Psoas muscle (tissue), 8 donors: Measurements from ENCODE around the gene ZIC3. TPM values are rescaled to one million over a fixed set of nuclear protein-coding genes. Genes with fewer than 3 reads are reported as not detected.
A peak's percentile ranks its signal among the peaks of the same experiment; 100 is the strongest.

ENCODE experiments used
- ATAC-seq, 4 donors: fragments of 200-7000 bp; cut with Tn5 transposase; one replicate each; pipeline ENCODE4 v1.9.1; 2020; ENCODE audit warnings: moderate library complexity in 3 of 4, mild to moderate bottlenecking in 2 of 4
- DNase-seq, 2 donors: peaks; one replicate each; pipeline ENCODE4 v3.0.0-alpha.2; 2020
- H3K27ac ChIP-seq: fragments of 200-600 bp; one replicate; pipeline ENCODE4 v1.8.0; 2022
- H3K27me3 ChIP-seq, 3 donors: fragments of 200-600 bp in 1 of 3; one replicate each; pipeline versions ENCODE4 v1.6.1 to v1.8.0; 2013 to 2022; ENCODE audit warnings: low read length in 2 of 3, mild to moderate bottlenecking in 2 of 3, moderate library complexity in 1 of 3; ENCODE audit not compliant: insufficient read depth in 3 of 3
- H3K36me3 ChIP-seq, 2 donors: fragments of 200-600 bp in 1 of 2; one replicate each; pipeline versions ENCODE4 v1.6.1 to v1.8.0; 2013 to 2022; ENCODE audit warnings: low read depth in 1 of 2, mild to moderate bottlenecking in 1 of 2, moderate library complexity in 1 of 2; ENCODE audit not compliant: insufficient read depth in 1 of 2
- H3K4me1 ChIP-seq: fragments of 200-600 bp; one replicate; pipeline ENCODE4 v1.8.0; 2022
- H3K4me3 ChIP-seq: fragments of 200-600 bp; one replicate; pipeline ENCODE4 v1.8.0; 2022; ENCODE audit warnings: mild to moderate bottlenecking
- H3K9me3 ChIP-seq: fragments of 200-600 bp; one replicate; pipeline ENCODE4 v1.8.0; 2022
- CTCF ChIP-seq: fragments of 200-600 bp; IDR thresholded peaks from one replicate; pipeline ENCODE4 v1.8.0; 2022; ENCODE audit warnings: antibody characterized with exemption
- WGBS, 3 donors: extraction: QIAGEN DNeasy Blood & Tissue Kit; methylation state at CpG; one replicate each; pipeline versions ENCODE4 v1.1.6 to v1.1.7; 2013; 5-methylcytosine and 5-hydroxymethylcytosine counted together
- intact Hi-C, 2 donors: fragments of 100-400 bp; cut with DNase I; formaldehyde crosslinking; loops; one replicate each; pipeline versions ENCODE4 v1.11.0 to v1.14.2; 2022
- long read RNA-seq, 2 donors: library from polyadenylated mRNA; unstranded; transcript quantifications; one replicate each; pipeline ENCODE4 v2.0.0, GENCODE V29; 2021
- polyA plus RNA-seq, 3 donors: library from polyadenylated mRNA; stranded (reverse); fragments of 200-250 nt; gene quantifications; one replicate each; pipeline ENCODE4 v1.2.3, GENCODE V29; 2013
- total RNA-seq, 4 donors: library from RNA; stranded (reverse); fragmentation: NEBNext Ultra II Directional in 2 of 4; extraction: Animal tissue kit (Norgen Biotek cat#: 25700) in 2 of 4; gene quantifications; one replicate each; pipeline versions ENCODE4 v1.2.1 to v1.2.4, GENCODE V29; 2021 to 2023
- donor health status: healthy with polysubstance abuse.
- donor health status: DM: no; HTN: no; CAD: no; lungs with moderate emphysema.
- donor health status: Bipolar disorder and iron deficiency.
- donor health status: healthy.
- donor health status: DM: yes; HTN: yes; CAD: no.
- donor health status: DM: no; HTN: no; CAD: no.
- donor health status: DM: no; HTN: no; CAD: no.
- donor health status: DM: yes; HTN: yes; CAD: no.

The ZIC3 gene
- total RNA-seq: not detected
- polyA plus RNA-seq: not detected
- long read RNA-seq, donor 1: 0 reads
- long read RNA-seq, donor 2: 0 reads

GRCh38 chrX:137565921-137566745 lies at the start of gene ZIC3:
ZIC3 (plus strand) TSS chrX:137566127; CDS start chrX:137566692, 565 bp downstream.
- no peak for TF ChIP-seq CTCF
- H3K27me3 ChIP-seq: peaks cover 5 to 99% (median 35%) of the 10 kb centered on the region in 3 donors
- H3K4me1 ChIP-seq: peaks cover 3% of the 10 kb centered on the region
- DNase-seq (peak; percentile 65 to 82), ATAC-seq (peak; percentile 93 to 98 (median 96))
- no peaks in the 10 kb centered on the region for H3K36me3 ChIP-seq
- H3K27ac ChIP-seq: no peak within 1 kb of the TSS
- H3K4me3 ChIP-seq: peak within 1 kb of the TSS; percentile 73
- H3K9me3 ChIP-seq: no peaks in the 10 kb centered on the region
- 0 to 33% (median 1%) methylated on average over 14 to 69 of the region's 69 CpGs for WGBS, 3 donors
- intact Hi-C loops: no loop called here

- H3K27me3 ChIP-seq: no peaks in the 10 kb centered on the region
- intact Hi-C loops: no loop called here
- no peaks in the 10 kb centered on the region for H3K36me3 ChIP-seq
- H3K27ac ChIP-seq: no peak overlapping the region
- no peak for TF ChIP-seq CTCF
- DNase-seq (no peak), ATAC-seq (no peak)
- 66 to 84% (median 76%) methylated on average over 3 of the region's 3 CpGs for WGBS, 3 donors
- no peaks in the 10 kb centered on the region for H3K4me1 ChIP-seq
- H3K9me3 ChIP-seq: no peaks in the 10 kb centered on the region
- H3K4me3 ChIP-seq: no peak overlapping the region
Measured at GRCh38 chrX:137519459-137519858, 46.5 kb upstream of the ZIC3 start.

GRCh38 chrX:137545711-137546651 lies 19.9 kb upstream of the ZIC3 start:
- WGBS, 3 donors: 4 to 26% (median 8%) methylated on average over 29 to 45 of the region's 45 CpGs
- no peak for ATAC-seq
- no peak for DNase-seq
- H3K27me3 ChIP-seq: peaks cover 0 to 75% (median 27%) of the 10 kb centered on the region in 3 donors
- TF ChIP-seq CTCF: no peak
- H3K36me3 ChIP-seq: no peaks in the 10 kb centered on the region
- no peak overlapping the region for H3K4me3 ChIP-seq
- no peaks in the 10 kb centered on the region for H3K9me3 ChIP-seq
- intact Hi-C loops: no loop called here
- no peaks in the 10 kb centered on the region for H3K4me1 ChIP-seq
- H3K27ac ChIP-seq: no peak overlapping the region

GRCh38 chrX:137547291-137547690 lies 18.6 kb upstream of the ZIC3 start:
- DNase-seq (no peak), ATAC-seq (no peak)
- intact Hi-C loops: no loop called here
- Histone ChIP-seq H3K9me3 (no peaks in the 10 kb centered on the region), H3K36me3 (no peaks in the 10 kb centered on the region), H3K27ac (no peak overlapping the region), H3K4me3 (no peak overlapping the region), H3K4me1 (no peaks in the 10 kb centered on the region), H3K27me3 (peaks cover 0 to 76% (median 27%) of the 10 kb centered on the region in 3 donors)
- WGBS, 3 donors: 1 to 28% (median 2%) methylated on average over 21 to 28 of the region's 28 CpGs
- no peak for TF ChIP-seq CTCF
